GM12878 (cell line): ENCODE measurements around the gene TCF4.

Experiments
- POLR2A ChIP-seq: IDR thresholded peaks from 2 replicates; pipeline ENCODE4 v1.6.1; 2011; ENCODE audit warnings: low read depth, mild to moderate bottlenecking, low read length
- REST ChIP-seq: IDR thresholded peaks from 2 replicates; pipeline ENCODE4 v1.6.1; 2012; ENCODE audit warnings: mild to moderate bottlenecking, low read depth, low read length
- USF2 ChIP-seq: IDR thresholded peaks from 2 replicates; pipeline ENCODE4 v1.6.1; 2011; ENCODE audit warnings: low read depth, low read length, improper control_type of control experiment, borderline replicate concordance
- TF ChIP-seq, protein P1 (sequence below): IDR thresholded peaks from 2 replicates; pipeline ENCODE4 v1.6.1; 2011; ENCODE audit warnings: borderline replicate concordance, low read depth, mild to moderate bottlenecking, moderate library complexity, mixed read lengths, low read length; ENCODE audit not compliant: insufficient read depth; ENCODE audit errors: extremely low read length
- TF ChIP-seq, protein P2 (sequence below): IDR thresholded peaks from 2 replicates; pipeline ENCODE4 v1.6.1; 2012; ENCODE audit warnings: low read depth, low read length, improper control_type of control experiment
- TF ChIP-seq, protein P3 (sequence below): fragments of 450-650 bp; IDR thresholded peaks from 2 replicates; pipeline ENCODE4 v1.6.1; 2016; ENCODE audit warnings: mild to moderate bottlenecking

GRCh38 chr18:55227771-55228170 lies 360.2 kb downstream of the TCF4 start:
- TF ChIP-seq, protein P1, sequence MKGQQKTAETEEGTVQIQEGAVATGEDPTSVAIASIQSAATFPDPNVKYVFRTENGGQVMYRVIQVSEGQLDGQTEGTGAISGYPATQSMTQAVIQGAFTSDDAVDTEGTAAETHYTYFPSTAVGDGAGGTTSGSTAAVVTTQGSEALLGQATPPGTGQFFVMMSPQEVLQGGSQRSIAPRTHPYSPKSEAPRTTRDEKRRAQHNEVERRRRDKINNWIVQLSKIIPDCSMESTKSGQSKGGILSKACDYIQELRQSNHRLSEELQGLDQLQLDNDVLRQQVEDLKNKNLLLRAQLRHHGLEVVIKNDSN = no peak
- TF ChIP-seq, protein P2, sequence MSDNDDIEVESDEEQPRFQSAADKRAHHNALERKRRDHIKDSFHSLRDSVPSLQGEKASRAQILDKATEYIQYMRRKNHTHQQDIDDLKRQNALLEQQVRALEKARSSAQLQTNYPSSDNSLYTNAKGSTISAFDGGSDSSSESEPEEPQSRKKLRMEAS = no peak
- TF ChIP-seq, protein P3, sequence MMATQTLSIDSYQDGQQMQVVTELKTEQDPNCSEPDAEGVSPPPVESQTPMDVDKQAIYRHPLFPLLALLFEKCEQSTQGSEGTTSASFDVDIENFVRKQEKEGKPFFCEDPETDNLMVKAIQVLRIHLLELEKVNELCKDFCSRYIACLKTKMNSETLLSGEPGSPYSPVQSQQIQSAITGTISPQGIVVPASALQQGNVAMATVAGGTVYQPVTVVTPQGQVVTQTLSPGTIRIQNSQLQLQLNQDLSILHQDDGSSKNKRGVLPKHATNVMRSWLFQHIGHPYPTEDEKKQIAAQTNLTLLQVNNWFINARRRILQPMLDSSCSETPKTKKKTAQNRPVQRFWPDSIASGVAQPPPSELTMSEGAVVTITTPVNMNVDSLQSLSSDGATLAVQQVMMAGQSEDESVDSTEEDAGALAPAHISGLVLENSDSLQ = no peak
- TF ChIP-seq REST (no peak), POLR2A (no peak), USF2 (no peak)
